WTC11 (cell line): ENCODE measurements around the gene HDAC10. TPM values are rescaled to one million over a fixed set of nuclear protein-coding genes. Genes with fewer than 3 reads are reported as not detected.

Source experiments
- ATAC-seq: fragments of 200-7000 bp; cut with Tn5 transposase; 2 replicates; pipeline ENCODE4 v1.10.0; 2021; ENCODE audit warnings: mild to moderate bottlenecking, moderate library complexity
- CTCF ChIA-PET: fragments of 300-600 bp; sonication (Branson Sonifier 250); formaldehyde crosslinking; loops from one replicate; lab custom pipeline; 2021; ENCODE audit warnings: antibody characterized with exemption; lab: Charles Lee
- POLR2A ChIA-PET: fragments of 350-600 bp; sonication (Branson Sonifier 250); formaldehyde crosslinking; loops from one replicate; lab custom pipeline; 2021; ENCODE audit warnings: antibody characterized with exemption; lab: Charles Lee
- DNase-seq: peaks from one replicate; pipeline ENCODE4 v3.0.0; 2021; ENCODE audit warnings: low spot score
- H3K27ac Mint-ChIP-seq: 2 replicates; pipeline ENCODE4 v1.8.0; 2021; ENCODE audit warnings: mixed read lengths
- H3K27me3 Mint-ChIP-seq: 2 replicates; pipeline ENCODE4 v1.8.0; 2021; ENCODE audit warnings: low read depth, mild to moderate bottlenecking, moderate library complexity, mixed read lengths
- H3K36me3 Mint-ChIP-seq: 2 replicates; pipeline ENCODE4 v1.8.0; 2021; ENCODE audit warnings: mixed read lengths
- H3K4me1 Mint-ChIP-seq: 2 replicates; pipeline ENCODE4 v1.8.0; 2022; ENCODE audit warnings: mixed read lengths
- H3K4me3 Mint-ChIP-seq: 2 replicates; pipeline ENCODE4 v1.8.0; 2021; ENCODE audit warnings: mild to moderate bottlenecking, moderate library complexity, mixed read lengths
- H3K9me3 Mint-ChIP-seq: 2 replicates; pipeline ENCODE4 v1.8.0; 2021; ENCODE audit warnings: mixed read lengths
- EMX1 ChIP-seq: fragments of 250-450 bp; sonication (Bioruptor Pico); IDR thresholded peaks from 2 replicates; pipeline ENCODE4 v1.8.0; 2021; ENCODE audit warnings: mild to moderate bottlenecking
- ESRRA ChIP-seq: sonication (generic); formaldehyde crosslinking; IDR thresholded peaks from 2 replicates; pipeline ENCODE4 v1.8.1; 2022; ENCODE audit warnings: mild to moderate bottlenecking, missing genetic modification reagents, borderline replicate concordance
- FOXJ3 ChIP-seq: sonication (generic); formaldehyde crosslinking; IDR thresholded peaks from 2 replicates; pipeline ENCODE4 v1.9.0; 2021; ENCODE audit warnings: missing genetic modification reagents, mild to moderate bottlenecking, borderline replicate concordance
- NFYB ChIP-seq: sonication (generic); formaldehyde crosslinking; conservative IDR thresholded peaks from 2 replicates; pipeline ENCODE4 v1.8.0; 2022; ENCODE audit warnings: low read depth, missing genetic modification reagents
- NR1H2 ChIP-seq: sonication (generic); formaldehyde crosslinking; IDR thresholded peaks from 2 replicates; pipeline ENCODE4 v1.9.0; 2021; ENCODE audit warnings: mild to moderate bottlenecking, moderate library complexity, missing genetic modification reagents
- SOX15 ChIP-seq: fragments of 250-450 bp; sonication (Bioruptor Pico); IDR thresholded peaks from 2 replicates; pipeline ENCODE4 v1.9.0; 2021; ENCODE audit warnings: mild to moderate bottlenecking
- USF2 ChIP-seq: sonication (generic); formaldehyde crosslinking; IDR thresholded peaks from 2 replicates; pipeline ENCODE4 v1.8.1; 2023; ENCODE audit warnings: mild to moderate bottlenecking, missing genetic modification reagents, moderate library complexity
- ZNF281 ChIP-seq: sonication (generic); formaldehyde crosslinking; IDR thresholded peaks from 2 replicates; pipeline ENCODE4 v1.8.0; 2023; ENCODE audit warnings: mild to moderate bottlenecking, missing genetic modification reagents
- ZNF416 ChIP-seq: fragments of 250-450 bp; sonication (Bioruptor Pico); IDR thresholded peaks from 2 replicates; pipeline ENCODE4 v1.9.0; 2021; ENCODE audit warnings: mild to moderate bottlenecking, inconsistent platforms
- ZNF423 ChIP-seq: fragments of 250-450 bp; sonication (Bioruptor Pico); IDR thresholded peaks from 2 replicates; pipeline ENCODE4 v2.1.2; 2022; ENCODE audit warnings: mild to moderate bottlenecking, moderate library complexity
- total RNA-seq: library from RNA; stranded (reverse); gene quantifications from 3 replicates; pipeline ENCODE4 v1.2.3, GENCODE V29; 2021
- TF ChIP-seq, protein P1 (sequence below): fragments of 250-450 bp; sonication (Bioruptor Pico); IDR thresholded peaks from 2 replicates; pipeline ENCODE4 v2.1.2; 2022; ENCODE audit warnings: mild to moderate bottlenecking, moderate library complexity
- TF ChIP-seq, protein P2 (sequence below): sonication (generic); formaldehyde crosslinking; IDR thresholded peaks from 2 replicates; pipeline ENCODE4 v1.8.0; 2023; ENCODE audit warnings: missing genetic modification reagents
- TF ChIP-seq, protein P3 (sequence below): sonication (generic); formaldehyde crosslinking; IDR thresholded peaks from 2 replicates; pipeline ENCODE4 v1.8.0; 2022; ENCODE audit warnings: mild to moderate bottlenecking, missing genetic modification reagents
- TF ChIP-seq, protein P4 (sequence below): sonication (generic); formaldehyde crosslinking; IDR thresholded peaks from 2 replicates; pipeline ENCODE4 v1.8.0; 2022; ENCODE audit warnings: mild to moderate bottlenecking, missing genetic modification reagents

Gene HDAC10
- total RNA-seq, 1 experiment from 2014 or later = 40.9 TPM

DNA sequence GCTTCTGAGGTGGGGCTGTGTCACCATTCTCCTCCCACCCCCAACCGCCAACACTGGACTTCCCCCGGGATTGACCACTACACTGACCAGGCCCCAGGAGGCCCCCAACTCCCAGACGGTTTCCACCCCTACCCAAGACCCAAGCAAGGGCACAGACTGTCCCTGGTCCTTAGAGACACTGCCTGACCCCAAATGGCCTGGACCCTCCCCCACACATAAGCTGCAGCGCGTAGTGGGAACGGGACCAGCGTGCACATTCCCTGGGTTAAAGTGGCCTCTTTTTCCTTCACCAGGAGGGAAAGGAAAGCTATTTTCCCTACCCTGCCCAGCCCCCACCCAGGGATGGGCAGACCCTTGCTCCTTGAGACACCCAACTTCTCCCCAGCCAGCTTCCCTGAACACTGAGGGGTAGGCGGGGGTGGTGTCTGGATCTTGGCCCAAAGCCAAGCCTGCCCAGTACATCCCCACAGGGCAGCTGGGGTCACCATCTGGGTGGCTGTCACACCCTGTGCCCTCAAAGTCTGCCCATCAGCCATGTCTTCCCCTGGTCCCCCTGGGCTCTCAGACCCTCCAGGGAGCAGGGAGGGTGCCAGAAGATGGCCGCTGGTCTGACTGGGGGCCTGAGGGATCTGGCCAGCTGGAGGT lies 12.0 kb upstream of the HDAC10 start (continued):
- TF ChIP-seq, protein P1, sequence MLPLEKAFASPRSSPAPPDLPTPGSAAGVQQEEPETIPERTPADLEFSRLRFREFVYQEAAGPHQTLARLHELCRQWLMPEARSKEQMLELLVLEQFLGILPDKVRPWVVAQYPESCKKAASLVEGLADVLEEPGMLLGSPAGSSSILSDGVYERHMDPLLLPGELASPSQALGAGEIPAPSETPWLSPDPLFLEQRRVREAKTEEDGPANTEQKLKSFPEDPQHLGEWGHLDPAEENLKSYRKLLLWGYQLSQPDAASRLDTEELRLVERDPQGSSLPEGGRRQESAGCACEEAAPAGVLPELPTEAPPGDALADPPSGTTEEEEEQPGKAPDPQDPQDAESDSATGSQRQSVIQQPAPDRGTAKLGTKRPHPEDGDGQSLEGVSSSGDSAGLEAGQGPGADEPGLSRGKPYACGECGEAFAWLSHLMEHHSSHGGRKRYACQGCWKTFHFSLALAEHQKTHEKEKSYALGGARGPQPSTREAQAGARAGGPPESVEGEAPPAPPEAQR (CRISPR knock-in tag) = no peak
- no peak for TF ChIP-seq EMX1 (CRISPR knock-in tag)
- TF ChIP-seq FOXJ3 = no peak
- TF ChIP-seq, protein P2, sequence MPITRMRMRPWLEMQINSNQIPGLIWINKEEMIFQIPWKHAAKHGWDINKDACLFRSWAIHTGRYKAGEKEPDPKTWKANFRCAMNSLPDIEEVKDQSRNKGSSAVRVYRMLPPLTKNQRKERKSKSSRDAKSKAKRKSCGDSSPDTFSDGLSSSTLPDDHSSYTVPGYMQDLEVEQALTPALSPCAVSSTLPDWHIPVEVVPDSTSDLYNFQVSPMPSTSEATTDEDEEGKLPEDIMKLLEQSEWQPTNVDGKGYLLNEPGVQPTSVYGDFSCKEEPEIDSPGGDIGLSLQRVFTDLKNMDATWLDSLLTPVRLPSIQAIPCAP (CRISPR knock-in tag) = no peak
- no peak for TF ChIP-seq NFYB (CRISPR knock-in tag)
- no peak for TF ChIP-seq ZNF423 (CRISPR knock-in tag)
- TF ChIP-seq ZNF281 = no peak

GRCh38 chr22:50262460-50262911 lies 11.4 kb upstream of the HDAC10 start:
- Mint-ChIP-seq H3K9me3 (no peaks in the 10 kb centered on the region), H3K36me3 (no peaks in the 10 kb centered on the region), H3K27me3 (peaks cover 27% of the 10 kb centered on the region), H3K4me1 (peaks cover 8% of the 10 kb centered on the region), H3K4me3 (peak overlapping the region; percentile 66), H3K27ac (no peak overlapping the region)
- TF ChIP-seq ZNF416 (CRISPR knock-in tag) (no peak), ESRRA (CRISPR knock-in tag) (0 out of 2 replicates have a peak, but pooled peaks have one; percentile 23), NR1H2 (CRISPR knock-in tag) (no peak), USF2 (CRISPR knock-in tag) (no peak), SOX15 (CRISPR knock-in tag) (no peak)
- TF ChIP-seq, protein P3, sequence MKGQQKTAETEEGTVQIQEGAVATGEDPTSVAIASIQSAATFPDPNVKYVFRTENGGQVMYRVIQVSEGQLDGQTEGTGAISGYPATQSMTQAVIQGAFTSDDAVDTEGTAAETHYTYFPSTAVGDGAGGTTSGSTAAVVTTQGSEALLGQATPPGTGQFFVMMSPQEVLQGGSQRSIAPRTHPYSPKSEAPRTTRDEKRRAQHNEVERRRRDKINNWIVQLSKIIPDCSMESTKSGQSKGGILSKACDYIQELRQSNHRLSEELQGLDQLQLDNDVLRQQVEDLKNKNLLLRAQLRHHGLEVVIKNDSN (CRISPR knock-in tag) = no peak
- TF ChIP-seq, protein P4, sequence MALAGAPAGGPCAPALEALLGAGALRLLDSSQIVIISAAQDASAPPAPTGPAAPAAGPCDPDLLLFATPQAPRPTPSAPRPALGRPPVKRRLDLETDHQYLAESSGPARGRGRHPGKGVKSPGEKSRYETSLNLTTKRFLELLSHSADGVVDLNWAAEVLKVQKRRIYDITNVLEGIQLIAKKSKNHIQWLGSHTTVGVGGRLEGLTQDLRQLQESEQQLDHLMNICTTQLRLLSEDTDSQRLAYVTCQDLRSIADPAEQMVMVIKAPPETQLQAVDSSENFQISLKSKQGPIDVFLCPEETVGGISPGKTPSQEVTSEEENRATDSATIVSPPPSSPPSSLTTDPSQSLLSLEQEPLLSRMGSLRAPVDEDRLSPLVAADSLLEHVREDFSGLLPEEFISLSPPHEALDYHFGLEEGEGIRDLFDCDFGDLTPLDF (CRISPR knock-in tag) = no peak
- ChIA-PET POLR2A (no interaction called here), CTCF (interaction anchor here (0.9 to 3.7 kb wide), 6 partner anchors 10 to 80 kb away, joined by 3 to 21 read pairs (median 5); partner anchors contain the start of gene HDAC10)
- ATAC-seq (no peak), DNase-seq (no peak)
